Uterus (tissue), 2 donors: ENCODE results near the gene TMEM170A.

Experiments used
- CTCF ChIP-seq, 4 experiments: fragments of 200-600 bp in 2 of 4; fragments of 450-650 bp in 2 of 4; sonication (generic) in 2 of 4; IDR thresholded peaks; one replicate each; pipeline ENCODE4 v1.5.1; 2016 to 2019; ENCODE audit warnings: antibody characterized with exemption in 4 of 4, mild to moderate bottlenecking in 2 of 4, moderate library complexity in 1 of 4
- POLR2A ChIP-seq, 2 donors: fragments of 450-650 bp; IDR thresholded peaks; one replicate each; pipeline ENCODE4 v1.6.1; 2016; ENCODE audit warnings: antibody characterized with exemption in 2 of 2, mild to moderate bottlenecking in 1 of 2, moderate library complexity in 1 of 2

GRCh38 chr16:75495076-75495674 lies 30.7 kb upstream of the TMEM170A start, which contains the start of gene CHST6:
- no peak for TF ChIP-seq CTCF (IDR thresholded peaks at IDR 0.05)
- TF ChIP-seq POLR2A (IDR thresholded peaks at IDR 0.05), result peak in 1 of 2 donors; percentile 12
